CD4-positive, alpha-beta memory T cell (primary cell): ENCODE measurements around the gene PPM1A. TPM values are rescaled to one million over a fixed set of nuclear protein-coding genes. Genes with fewer than 3 reads are reported as not detected.

Experiments used
- polyA plus RNA-seq, 2 donors: library from polyadenylated mRNA; unstranded; fragments of 300-500 nt; fragmentation: Illumina TruSeq; gene quantifications; one replicate each; pipeline ENCODE4 v1.2.3, GENCODE V29; 2021
- total RNA-seq, 2 experiments: library from RNA; stranded (reverse); gene quantifications; one replicate each; pipeline ENCODE4 v1.2.3, GENCODE V29; 2021

Gene PPM1A
- total and polyA plus RNA-seq, 4 experiments from 2014 or later = 14.8 to 48.5 (median 33.6) TPM

Other genes with a start within 250 kb of the PPM1A start
- 10 to 100 TPM; 41.5 to 53.0 TPM for gene PCNX4, start 157.3 kb upstream of the PPM1A start, total RNA-seq
- gene PCNX4, start 157.3 kb upstream of the PPM1A start, polyA plus RNA-seq = 10 to 100 TPM; 13.5 to 19.0 TPM
- 10 to 100 TPM; 63.5 to 69.6 TPM for gene DHRS7, start 83.8 kb upstream of the PPM1A start, total RNA-seq
- 100 to 1,000 TPM; 213 to 386 TPM for gene DHRS7, start 83.8 kb upstream of the PPM1A start, polyA plus RNA-seq
- gene C14orf39, start 236.8 kb downstream of the PPM1A start, total RNA-seq = not detected
- not detected for gene C14orf39, start 236.8 kb downstream of the PPM1A start, polyA plus RNA-seq